ENCODE measurements around the gene TSPAN11. TPM values are rescaled to one million over a fixed set of nuclear protein-coding genes. Genes with fewer than 3 reads are reported as not detected.

Gene TSPAN11
- total and polyA plus RNA-seq, 2 of the 8 experiments (the other 6 are each of a cell fraction or from before 2014, with no cell fraction given) = 3.9 to 8.2 TPM

DNA sequence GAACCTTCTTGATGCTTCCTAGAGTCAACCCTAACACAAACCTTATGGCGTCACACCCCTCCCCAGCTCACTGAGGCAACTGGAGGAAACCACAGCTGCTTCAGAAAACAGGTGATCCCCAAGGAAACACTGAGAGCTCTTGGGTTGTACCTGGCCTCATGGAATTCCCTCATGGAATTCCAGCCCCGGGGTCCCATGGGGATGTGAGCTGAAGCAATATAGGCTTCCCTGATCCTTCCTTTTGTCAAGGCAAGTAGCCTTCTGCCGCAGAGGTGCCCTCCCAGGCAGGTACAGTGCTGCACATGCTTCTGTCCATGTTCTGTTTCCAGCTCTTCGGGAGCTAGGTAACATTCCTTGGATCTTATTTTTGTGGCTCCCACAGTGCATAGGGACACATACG, 47.3 kb downstream of the TSPAN11 start:
- CTCF ChIA-PET (ENCODE audit: partially characterized antibody) = interaction anchor here (0.9 to 21.1 kb wide), 5 partner anchors 9 to 263 kb away, joined by 3 to 205 read pairs (median 34); no protein-coding TSS in a partner anchor
- H3K79me2 ChIP-seq (ENCODE audit: control insufficient read depth in 1 of 2, insufficient read depth in 2 of 2, low read length in 2 of 2) = no peaks in the 10 kb centered on the region
- no peaks in the 10 kb centered on the region for H3K36me3 ChIP-seq (ENCODE audit: control insufficient read depth in 2 of 4, insufficient read depth in 4 of 4, low read length in 3 of 4)
- no peak overlapping the region for H2AFZ ChIP-seq (ENCODE audit: low read length)
- no peak overlapping the region for H4K91ac ChIP-seq (replicated peaks; ENCODE audit: insufficient read length, low read length)
- H3K9me3 ChIP-seq (ENCODE audit: insufficient read depth in 2 of 2, low read depth in 1 of 2, low read length in 1 of 2) = no peaks in the 10 kb centered on the region
- H3K14ac ChIP-seq (ENCODE audit: insufficient read length) = no peak overlapping the region
- 85% methylated on average over 5 of the region's 5 CpGs; no CpG with 5 or more reads in 1 of the 2 experiments for WGBS, 2 experiments (ENCODE audit: extremely low coverage in 1 of 2, insufficient coverage in 1 of 2, insufficient read length in 1 of 2, insufficient replicate concordance in 2 of 2, low coverage in 1 of 2, low lambda C conversion rate in 2 of 2, missing lambda C conversion rate in 1 of 2)
- no peaks in the 10 kb centered on the region for H3K23me2 ChIP-seq (ENCODE audit: low read depth, low read length)
- H3K27me3 ChIP-seq (replicated peaks in 1 of 4; ENCODE audit: control insufficient read depth in 3 of 4, extremely low read depth in 1 of 4, insufficient read depth in 3 of 4, low read length in 3 of 4) = peaks cover 0 to 4% (median 0%) of the 10 kb centered on the region in 4 experiments; a peak in 1 of 7 replicates
- H3K4me3 ChIP-seq (ENCODE audit: extremely low read depth in 1 of 4, insufficient read depth in 2 of 4, low read depth in 3 of 4, low read length in 4 of 4) = no peak overlapping the region
- no peak overlapping the region for H2BK20ac ChIP-seq (ENCODE audit: low read length)
- no peak overlapping the region for H2AK5ac ChIP-seq (ENCODE audit: low read depth, low read length)
- FAIRE-seq = no peak
- H2BK120ac ChIP-seq (replicated peaks; ENCODE audit: low read depth, low read length) = no peak overlapping the region
- no peak overlapping the region for H3K27ac ChIP-seq (ENCODE audit: low read depth, low read length)
- no peak overlapping the region for H3K4ac ChIP-seq (replicated peaks; ENCODE audit: insufficient read length, low read depth, low read length)
- no peak overlapping the region for H3K18ac ChIP-seq (ENCODE audit: extremely low read depth, low read length)
- no peak overlapping the region for H2BK12ac ChIP-seq (ENCODE audit: low read depth, low read length)
- no peak overlapping the region for H4K5ac ChIP-seq (ENCODE audit: insufficient read length, low read depth, low read length)
- DNase-seq (ENCODE audit: low read depth in 1 of 2, low spot score in 2 of 2) = no peak
- H4K20me1 ChIP-seq (replicated peaks in 1 of 2; ENCODE audit: control insufficient read depth in 1 of 2, insufficient read depth in 2 of 2, low read length in 2 of 2) = peaks cover 0 to 2% of the 10 kb centered on the region in 2 experiments
- H3K23ac ChIP-seq (ENCODE audit: insufficient read length) = no peak overlapping the region
- H2BK15ac ChIP-seq (ENCODE audit: low read length) = no peak overlapping the region
- H3K4me1 ChIP-seq (replicated peaks in 1 of 4; ENCODE audit: control insufficient read depth in 3 of 4, insufficient read depth in 4 of 4, low read length in 3 of 4) = peaks cover 2 to 17% (median 7%) of the 10 kb centered on the region in 4 experiments
- H3K4me2 ChIP-seq (ENCODE audit: insufficient read depth in 1 of 2, low read depth in 2 of 2, low read length in 2 of 2) = no peak overlapping the region
- no peak overlapping the region for H3K9ac ChIP-seq (replicated peaks in 1 of 4; ENCODE audit: extremely low read depth in 1 of 4, low read depth in 3 of 4, low read length in 3 of 4)
- H3K56ac ChIP-seq (replicated peaks; ENCODE audit: insufficient read length, low read depth, low read length) = no peak overlapping the region
- H4K8ac ChIP-seq (ENCODE audit: extremely low read depth, insufficient read depth, low read length) = no peak overlapping the region
- POLR2A ChIA-PET (ENCODE audit: partially characterized antibody) = interaction anchor here (0.5 to 1.5 kb wide), 5 partner anchors 8 to 147 kb away, joined by 3 read pairs; no protein-coding TSS in a partner anchor
- H3K79me1 ChIP-seq (ENCODE audit: low read depth, low read length) = no peaks in the 10 kb centered on the region
- H2BK5ac ChIP-seq (ENCODE audit: low read depth, low read length) = no peak overlapping the region
- TF ChIP-seq TEAD4 (IDR thresholded peaks at IDR 0.05; ENCODE audit: low read depth, low read length) (0 out of 2 replicates have a peak, but pooled peaks have one; percentile 52), SAP30 (IDR thresholded peaks at IDR 0.05; ENCODE audit: insufficient read depth, insufficient replicate concordance, low read length) (no peak)

All from H1 (cell line).